GM12801 (cell line): Measurements from ENCODE around the gene C6orf118.

ENCODE experiments used
- TF ChIP-seq, protein P1 (sequence below): IDR thresholded peaks from one replicate; pipeline ENCODE4 v1.5.1; 2011; ENCODE audit warnings: control low read depth; ENCODE audit not compliant: insufficient read length; ENCODE audit errors: extremely low read depth

Gene C6orf118

GRCh38 chr6:165308926-165309731 is at the start of gene C6orf118:
TSS of gene C6orf118 (minus strand) at chr6:165309605. CDS start at chr6:165309586, 19 bp downstream.
- TF ChIP-seq, protein P1, sequence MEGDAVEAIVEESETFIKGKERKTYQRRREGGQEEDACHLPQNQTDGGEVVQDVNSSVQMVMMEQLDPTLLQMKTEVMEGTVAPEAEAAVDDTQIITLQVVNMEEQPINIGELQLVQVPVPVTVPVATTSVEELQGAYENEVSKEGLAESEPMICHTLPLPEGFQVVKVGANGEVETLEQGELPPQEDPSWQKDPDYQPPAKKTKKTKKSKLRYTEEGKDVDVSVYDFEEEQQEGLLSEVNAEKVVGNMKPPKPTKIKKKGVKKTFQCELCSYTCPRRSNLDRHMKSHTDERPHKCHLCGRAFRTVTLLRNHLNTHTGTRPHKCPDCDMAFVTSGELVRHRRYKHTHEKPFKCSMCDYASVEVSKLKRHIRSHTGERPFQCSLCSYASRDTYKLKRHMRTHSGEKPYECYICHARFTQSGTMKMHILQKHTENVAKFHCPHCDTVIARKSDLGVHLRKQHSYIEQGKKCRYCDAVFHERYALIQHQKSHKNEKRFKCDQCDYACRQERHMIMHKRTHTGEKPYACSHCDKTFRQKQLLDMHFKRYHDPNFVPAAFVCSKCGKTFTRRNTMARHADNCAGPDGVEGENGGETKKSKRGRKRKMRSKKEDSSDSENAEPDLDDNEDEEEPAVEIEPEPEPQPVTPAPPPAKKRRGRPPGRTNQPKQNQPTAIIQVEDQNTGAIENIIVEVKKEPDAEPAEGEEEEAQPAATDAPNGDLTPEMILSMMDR, result no peak

DNA sequence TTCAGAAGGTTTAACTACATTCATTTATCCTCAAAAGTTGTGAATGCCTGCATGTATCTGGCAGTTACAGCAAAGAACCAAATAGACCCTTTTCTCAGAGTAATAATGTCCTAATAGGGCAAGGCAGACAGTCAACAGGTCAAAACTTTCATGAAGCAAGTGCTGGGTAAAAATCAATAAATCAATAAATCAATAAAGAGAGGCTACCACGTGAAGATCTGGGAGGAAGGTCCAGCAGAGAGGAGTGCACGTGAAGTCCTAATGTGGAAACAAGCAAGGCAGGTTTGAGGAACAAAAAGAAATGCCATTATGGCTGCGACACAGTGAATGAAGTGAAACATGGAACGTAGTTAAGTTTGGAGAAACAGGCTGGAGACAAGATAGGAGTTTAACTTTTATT is 36.3 kb upstream of the C6orf118 start:
- TF ChIP-seq, protein P1, result no peak

- TF ChIP-seq, protein P1, result no peak
Observed at GRCh38 chr6:165340532-165340931, 31.1 kb upstream of the C6orf118 start.

DNA sequence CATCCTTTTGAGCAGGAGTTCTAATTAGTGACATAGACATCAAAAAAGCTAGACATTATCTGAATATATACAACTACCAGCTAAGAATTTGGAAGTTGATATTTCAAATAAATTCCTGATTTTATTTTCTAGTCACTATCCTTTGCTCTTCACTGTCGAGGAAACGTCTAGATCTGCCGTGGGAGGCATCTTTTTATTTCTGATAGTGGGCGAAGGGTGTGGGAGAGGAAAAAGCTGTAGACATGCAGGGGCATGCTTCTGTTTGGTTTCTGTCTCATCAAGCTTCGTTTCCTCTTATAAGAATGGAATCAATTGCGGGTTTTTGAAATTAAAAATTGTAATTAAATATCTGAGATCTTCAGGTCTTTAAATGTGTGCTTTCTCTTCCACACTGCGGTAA is 16.2 kb upstream of the C6orf118 start:
- TF ChIP-seq, protein P1, result no peak

DNA sequence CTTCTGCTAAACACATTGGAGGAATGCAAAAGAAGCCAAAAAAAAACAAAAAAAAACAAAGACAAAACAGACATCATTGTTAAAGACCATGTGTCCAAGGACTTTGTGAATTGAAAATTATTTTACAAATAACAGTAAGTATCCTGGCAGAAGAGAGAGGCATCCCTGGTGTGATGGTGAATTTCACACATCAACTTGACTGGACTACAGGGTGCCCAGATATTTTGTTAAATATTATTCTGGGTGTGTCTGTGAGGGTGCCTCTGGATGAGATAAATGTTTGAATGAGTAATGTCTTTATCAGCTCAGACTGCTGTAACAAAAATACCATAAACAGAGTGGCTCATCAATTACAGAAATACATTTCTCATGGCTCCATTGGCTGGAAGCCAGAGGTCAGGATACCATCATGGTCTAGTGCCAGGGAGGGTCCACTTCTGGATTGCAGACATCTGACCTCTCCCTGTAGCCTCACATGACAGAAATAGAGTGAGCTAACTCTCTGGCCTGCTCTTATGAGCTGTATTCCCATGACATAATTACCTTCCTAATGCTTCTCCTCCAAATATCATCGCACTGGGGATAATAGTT is 12.2 kb upstream of the C6orf118 start:
- TF ChIP-seq, protein P1, result no peak

DNA sequence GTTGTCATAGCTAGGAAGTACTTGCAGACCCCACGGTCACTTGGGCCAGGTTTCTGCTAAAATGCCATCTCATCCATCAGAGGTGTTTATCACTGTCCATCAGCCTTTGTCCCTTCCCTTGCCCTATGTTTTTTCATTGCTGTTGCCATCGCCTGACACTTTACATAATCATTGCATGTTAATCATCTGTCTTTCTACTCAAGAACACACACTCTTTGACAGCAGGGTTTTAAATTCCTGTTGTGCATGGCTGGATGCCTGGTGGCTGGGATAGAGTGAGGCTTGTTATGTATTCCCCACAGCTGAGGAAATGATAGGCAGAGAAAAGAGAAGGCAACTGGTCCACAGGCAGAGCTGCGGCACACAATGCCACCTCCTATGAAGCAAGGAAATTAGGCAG is 11.7 kb upstream of the C6orf118 start:
- TF ChIP-seq, protein P1, result no peak

DNA sequence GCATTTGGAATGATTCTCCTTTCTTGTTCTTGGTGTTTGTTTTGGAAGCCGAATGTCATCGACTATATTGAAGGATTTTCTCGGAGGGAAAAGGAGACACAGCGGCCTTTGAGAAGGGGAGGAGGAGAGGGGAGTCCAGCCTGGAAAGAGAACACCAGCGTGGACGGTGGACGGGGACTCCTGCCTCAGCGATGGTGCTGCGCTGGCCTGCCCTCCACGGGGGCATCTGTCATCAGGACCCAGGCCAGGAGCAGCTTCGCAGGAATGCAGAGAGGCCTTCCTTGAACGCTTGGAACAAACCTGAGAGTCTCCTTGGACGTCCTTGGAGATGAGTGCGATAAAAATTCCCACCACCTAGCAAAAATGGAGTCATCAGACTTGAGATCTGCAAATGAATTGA is 8.3 kb upstream of the C6orf118 start:
- TF ChIP-seq, protein P1, result no peak
